GM23338 (cell line): ENCODE results near the gene ARHGAP42. TPM values are rescaled to one million over a fixed set of nuclear protein-coding genes. Genes with fewer than 3 reads are reported as not detected.

Source experiments
- ATAC-seq: fragments of 200-7000 bp; cut with Tn5 transposase; 3 replicates; pipeline ENCODE4 v1.9.1; 2020
- DNase-seq: peaks from one replicate; pipeline ENCODE4 v3.0.0-alpha.2; 2015; ENCODE audit warnings: low spot score
- H2AFZ ChIP-seq: fragments of 200-600 bp; sonication (generic); 2 replicates; pipeline ENCODE4 v1.8.0; 2016; ENCODE audit warnings: antibody characterized with exemption, mild to moderate bottlenecking, moderate library complexity
- H3F3A ChIP-seq: fragments of 200-600 bp; sonication (generic); replicated peaks from 2 replicates; pipeline ENCODE4 v1.8.0; 2017; ENCODE audit warnings: antibody characterized with exemption, mixed run types, low read depth
- H3K27ac ChIP-seq: fragments of 200-600 bp; sonication (generic); 2 replicates; pipeline ENCODE4 v1.6.1; 2016; ENCODE audit warnings: low read depth
- H3K27me3 ChIP-seq: fragments of 200-600 bp; sonication (generic); 2 replicates; pipeline ENCODE4 v1.8.0; 2016; ENCODE audit warnings: mild to moderate bottlenecking, mixed run types, moderate library complexity; ENCODE audit not compliant: insufficient read depth
- H3K36me3 ChIP-seq: fragments of 200-600 bp; sonication (generic); 2 replicates; pipeline ENCODE4 v1.8.0; 2016; ENCODE audit warnings: mild to moderate bottlenecking; ENCODE audit not compliant: insufficient read depth
- H3K4me1 ChIP-seq: fragments of 200-600 bp; sonication (generic); 2 replicates; pipeline ENCODE4 v1.8.0; 2016; ENCODE audit warnings: mild to moderate bottlenecking, moderate library complexity; ENCODE audit not compliant: insufficient read depth
- H3K4me2 ChIP-seq: fragments of 200-600 bp; sonication (generic); 2 replicates; pipeline ENCODE4 v1.7.1; 2017; ENCODE audit warnings: mixed run types
- H3K4me3 ChIP-seq: fragments of 200-600 bp; sonication (generic); 2 replicates; pipeline ENCODE4 v1.6.1; 2016; ENCODE audit warnings: mixed run types
- H3K79me2 ChIP-seq: fragments of 200-600 bp; sonication (generic); replicated peaks from 2 replicates; pipeline ENCODE4 v1.8.0; 2017; ENCODE audit warnings: mild to moderate bottlenecking; ENCODE audit not compliant: insufficient read depth
- H3K9me2 ChIP-seq: fragments of 200-600 bp; sonication (generic); 2 replicates; pipeline ENCODE4 v1.8.0; 2017; ENCODE audit not compliant: insufficient read depth
- H4K20me1 ChIP-seq: fragments of 200-600 bp; sonication (generic); replicated peaks from 2 replicates; pipeline ENCODE4 v1.8.0; 2017; ENCODE audit warnings: mild to moderate bottlenecking; ENCODE audit not compliant: insufficient read depth
- H3K27ac Mint-ChIP-seq: 2 replicates; pipeline ENCODE4 v1.8.0; 2020; ENCODE audit warnings: inconsistent platforms, mild to moderate bottlenecking, moderate library complexity, mixed read lengths
- H3K27me3 Mint-ChIP-seq: 3 replicates; pipeline ENCODE4 v1.8.0; 2022; ENCODE audit warnings: low read depth, mild to moderate bottlenecking, moderate library complexity, mixed read lengths, inconsistent platforms; ENCODE audit not compliant: insufficient read depth, poor library complexity
- H3K36me3 Mint-ChIP-seq: 3 replicates; pipeline ENCODE4 v1.8.0; 2021; ENCODE audit warnings: low read depth, mild to moderate bottlenecking, inconsistent platforms, moderate library complexity, mixed read lengths
- H3K4me1 Mint-ChIP-seq: 3 replicates; pipeline ENCODE4 v1.8.0; 2020; ENCODE audit warnings: mild to moderate bottlenecking, inconsistent platforms, mixed read lengths
- H3K4me3 Mint-ChIP-seq: 3 replicates; pipeline ENCODE4 v1.8.0; 2021; ENCODE audit warnings: moderate library complexity, mild to moderate bottlenecking, inconsistent platforms, mixed read lengths
- H3K9me3 Mint-ChIP-seq: 3 replicates; pipeline ENCODE4 v1.8.0; 2020; ENCODE audit warnings: moderate library complexity, mild to moderate bottlenecking, inconsistent platforms, mixed read lengths
- JUNB ChIP-seq: IDR thresholded peaks from one replicate; pipeline ENCODE4 v1.6.1; 2016; ENCODE audit warnings: antibody characterized with exemption; ENCODE audit not compliant: unreplicated experiment
- STAT1 ChIP-seq: IDR thresholded peaks from one replicate; pipeline ENCODE4 v1.6.1; 2016; ENCODE audit warnings: antibody characterized with exemption; ENCODE audit not compliant: unreplicated experiment
- ZNF114 ChIP-seq: fragments of 250-450 bp; sonication (Bioruptor Pico); IDR thresholded peaks from 2 replicates; pipeline ENCODE4 v1.5.0; 2020; ENCODE audit warnings: mild to moderate bottlenecking, moderate library complexity
- polyA plus RNA-seq: library from polyadenylated mRNA; unstranded; fragments of >200 nt; fragmentation: Nextera tagmentation; extraction: Ambion mirVana; gene quantifications from 2 replicates; pipeline ENCODE4 v1.2.1, GENCODE V29; 2016
- total RNA-seq: library from RNA; depleted of rRNA; stranded (reverse); fragments of >200 nt; shearing (Covaris generic); gene quantifications from 2 replicates; pipeline ENCODE4 v1.2.3, GENCODE V29; 2014
- TF ChIP-seq, protein P1 (sequence below): fragments of 250-450 bp; sonication (Bioruptor Pico); IDR thresholded peaks from 2 replicates; pipeline ENCODE4 v1.5.0; 2020; ENCODE audit warnings: mild to moderate bottlenecking, moderate library complexity
- TF ChIP-seq, protein P2 (sequence below): IDR thresholded peaks from 2 replicates; pipeline ENCODE4 v1.6.1; 2016; ENCODE audit warnings: antibody characterized with exemption

Gene ARHGAP42
- total and polyA plus RNA-seq, 2 experiments from 2014 or later, result 23.7 to 35.7 TPM

DNA sequence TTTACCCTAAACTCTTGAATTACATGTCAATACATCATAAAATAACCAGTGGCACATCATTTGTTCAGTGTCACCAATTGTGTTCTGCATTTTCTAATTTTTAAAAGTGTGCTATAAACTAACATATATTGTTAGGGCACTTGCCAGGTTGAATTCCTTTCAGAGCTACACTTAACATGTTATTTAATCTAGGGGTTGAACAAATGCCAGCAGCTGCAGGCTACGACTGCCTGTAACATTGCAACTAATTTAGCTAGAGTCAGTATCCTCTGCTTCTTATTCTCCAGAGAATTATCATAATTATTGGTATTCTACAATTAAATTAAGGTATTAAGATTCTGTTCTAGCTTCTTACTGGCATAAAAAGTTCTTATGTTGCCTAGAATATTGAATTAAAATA is 46.4 kb upstream of the ARHGAP42 start (continued):
- TF ChIP-seq, protein P1, sequence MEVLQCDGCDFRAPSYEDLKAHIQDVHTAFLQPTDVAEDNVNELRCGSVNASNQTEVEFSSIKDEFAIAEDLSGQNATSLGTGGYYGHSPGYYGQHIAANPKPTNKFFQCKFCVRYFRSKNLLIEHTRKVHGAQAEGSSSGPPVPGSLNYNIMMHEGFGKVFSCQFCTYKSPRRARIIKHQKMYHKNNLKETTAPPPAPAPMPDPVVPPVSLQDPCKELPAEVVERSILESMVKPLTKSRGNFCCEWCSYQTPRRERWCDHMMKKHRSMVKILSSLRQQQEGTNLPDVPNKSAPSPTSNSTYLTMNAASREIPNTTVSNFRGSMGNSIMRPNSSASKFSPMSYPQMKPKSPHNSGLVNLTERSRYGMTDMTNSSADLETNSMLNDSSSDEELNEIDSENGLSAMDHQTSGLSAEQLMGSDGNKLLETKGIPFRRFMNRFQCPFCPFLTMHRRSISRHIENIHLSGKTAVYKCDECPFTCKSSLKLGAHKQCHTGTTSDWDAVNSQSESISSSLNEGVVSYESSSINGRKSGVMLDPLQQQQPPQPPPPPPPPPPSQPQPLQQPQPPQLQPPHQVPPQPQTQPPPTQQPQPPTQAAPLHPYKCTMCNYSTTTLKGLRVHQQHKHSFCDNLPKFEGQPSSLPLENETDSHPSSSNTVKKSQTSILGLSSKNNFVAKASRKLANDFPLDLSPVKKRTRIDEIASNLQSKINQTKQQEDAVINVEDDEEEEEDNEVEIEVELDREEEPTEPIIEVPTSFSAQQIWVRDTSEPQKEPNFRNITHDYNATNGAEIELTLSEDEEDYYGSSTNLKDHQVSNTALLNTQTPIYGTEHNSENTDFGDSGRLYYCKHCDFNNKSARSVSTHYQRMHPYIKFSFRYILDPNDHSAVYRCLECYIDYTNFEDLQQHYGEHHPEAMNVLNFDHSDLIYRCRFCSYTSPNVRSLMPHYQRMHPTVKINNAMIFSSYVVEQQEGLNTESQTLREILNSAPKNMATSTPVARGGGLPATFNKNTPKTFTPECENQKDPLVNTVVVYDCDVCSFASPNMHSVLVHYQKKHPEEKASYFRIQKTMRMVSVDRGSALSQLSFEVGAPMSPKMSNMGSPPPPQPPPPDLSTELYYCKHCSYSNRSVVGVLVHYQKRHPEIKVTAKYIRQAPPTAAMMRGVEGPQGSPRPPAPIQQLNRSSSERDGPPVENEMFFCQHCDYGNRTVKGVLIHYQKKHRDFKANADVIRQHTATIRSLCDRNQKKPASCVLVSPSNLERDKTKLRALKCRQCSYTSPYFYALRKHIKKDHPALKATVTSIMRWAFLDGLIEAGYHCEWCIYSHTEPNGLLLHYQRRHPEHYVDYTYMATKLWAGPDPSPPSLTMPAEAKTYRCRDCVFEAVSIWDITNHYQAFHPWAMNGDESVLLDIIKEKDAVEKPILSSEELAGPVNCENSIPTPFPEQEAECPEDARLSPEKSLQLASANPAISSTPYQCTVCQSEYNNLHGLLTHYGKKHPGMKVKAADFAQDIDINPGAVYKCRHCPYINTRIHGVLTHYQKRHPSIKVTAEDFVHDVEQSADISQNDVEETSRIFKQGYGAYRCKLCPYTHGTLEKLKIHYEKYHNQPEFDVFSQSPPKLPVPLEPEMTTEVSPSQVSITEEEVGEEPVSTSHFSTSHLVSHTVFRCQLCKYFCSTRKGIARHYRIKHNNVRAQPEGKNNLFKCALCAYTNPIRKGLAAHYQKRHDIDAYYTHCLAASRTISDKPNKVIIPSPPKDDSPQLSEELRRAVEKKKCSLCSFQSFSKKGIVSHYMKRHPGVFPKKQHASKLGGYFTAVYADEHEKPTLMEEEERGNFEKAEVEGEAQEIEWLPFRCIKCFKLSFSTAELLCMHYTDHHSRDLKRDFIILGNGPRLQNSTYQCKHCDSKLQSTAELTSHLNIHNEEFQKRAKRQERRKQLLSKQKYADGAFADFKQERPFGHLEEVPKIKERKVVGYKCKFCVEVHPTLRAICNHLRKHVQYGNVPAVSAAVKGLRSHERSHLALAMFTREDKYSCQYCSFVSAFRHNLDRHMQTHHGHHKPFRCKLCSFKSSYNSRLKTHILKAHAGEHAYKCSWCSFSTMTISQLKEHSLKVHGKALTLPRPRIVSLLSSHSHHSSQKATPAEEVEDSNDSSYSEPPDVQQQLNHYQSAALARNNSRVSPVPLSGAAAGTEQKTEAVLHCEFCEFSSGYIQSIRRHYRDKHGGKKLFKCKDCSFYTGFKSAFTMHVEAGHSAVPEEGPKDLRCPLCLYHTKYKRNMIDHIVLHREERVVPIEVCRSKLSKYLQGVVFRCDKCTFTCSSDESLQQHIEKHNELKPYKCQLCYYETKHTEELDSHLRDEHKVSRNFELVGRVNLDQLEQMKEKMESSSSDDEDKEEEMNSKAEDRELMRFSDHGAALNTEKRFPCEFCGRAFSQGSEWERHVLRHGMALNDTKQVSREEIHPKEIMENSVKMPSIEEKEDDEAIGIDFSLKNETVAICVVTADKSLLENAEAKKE (CRISPR knock-in tag), result no peak
- TF ChIP-seq ZNF114 (CRISPR knock-in tag) (no peak), JUNB (no peak), STAT1 (no peak)

DNA sequence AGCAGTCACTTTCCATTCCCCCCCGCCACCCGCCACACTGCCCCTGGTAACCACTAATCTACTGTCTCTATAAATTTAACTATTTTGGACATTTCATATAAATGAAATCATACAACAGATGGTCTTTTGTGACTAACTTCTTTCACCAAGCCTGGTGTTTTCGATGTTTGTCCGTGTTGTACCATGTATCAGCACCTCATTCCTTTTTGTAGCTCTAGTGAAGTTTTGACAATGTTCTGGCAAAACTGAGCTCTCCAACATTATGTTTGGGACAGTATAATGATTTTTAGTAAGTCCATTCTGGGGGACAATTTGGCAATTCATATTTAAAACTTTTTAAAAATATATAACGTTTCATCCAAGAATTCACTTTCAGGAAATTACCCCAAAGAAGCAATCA is 45.6 kb upstream of the ARHGAP42 start:
- Histone ChIP-seq H3K27ac (no peak overlapping the region), H3K4me1 (peaks cover 9% of the 10 kb centered on the region), H3K36me3 (no peaks in the 10 kb centered on the region), H3K9me2 (no peaks in the 10 kb centered on the region), H3F3A (no peaks in the 10 kb centered on the region), H3K79me2 (no peaks in the 10 kb centered on the region), H3K4me2 (no peak overlapping the region), H3K27me3 (no peaks in the 10 kb centered on the region), H2AFZ (no peak overlapping the region), H3K4me3 (no peak overlapping the region), H4K20me1 (no peaks in the 10 kb centered on the region)
- H3K4me3 Mint-ChIP-seq, result no peak overlapping the region
- peaks cover 1% of the 10 kb centered on the region for H3K27me3 Mint-ChIP-seq
- no peak overlapping the region for H3K27ac Mint-ChIP-seq
- no peak for DNase-seq
- H3K9me3 Mint-ChIP-seq, result no peaks in the 10 kb centered on the region
- peaks cover 13% of the 10 kb centered on the region for H3K4me1 Mint-ChIP-seq
- no peak for ATAC-seq
- H3K36me3 Mint-ChIP-seq, result no peaks in the 10 kb centered on the region
- TF ChIP-seq, protein P1 (CRISPR knock-in tag), result no peak
- TF ChIP-seq, protein P2, sequence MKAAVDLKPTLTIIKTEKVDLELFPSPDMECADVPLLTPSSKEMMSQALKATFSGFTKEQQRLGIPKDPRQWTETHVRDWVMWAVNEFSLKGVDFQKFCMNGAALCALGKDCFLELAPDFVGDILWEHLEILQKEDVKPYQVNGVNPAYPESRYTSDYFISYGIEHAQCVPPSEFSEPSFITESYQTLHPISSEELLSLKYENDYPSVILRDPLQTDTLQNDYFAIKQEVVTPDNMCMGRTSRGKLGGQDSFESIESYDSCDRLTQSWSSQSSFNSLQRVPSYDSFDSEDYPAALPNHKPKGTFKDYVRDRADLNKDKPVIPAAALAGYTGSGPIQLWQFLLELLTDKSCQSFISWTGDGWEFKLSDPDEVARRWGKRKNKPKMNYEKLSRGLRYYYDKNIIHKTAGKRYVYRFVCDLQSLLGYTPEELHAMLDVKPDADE, result no peak
- no peak for TF ChIP-seq JUNB
